ENCODE results near the gene DLX5.

GRCh38 chr7:97013845-97014134 is 10.8 kb downstream of the DLX5 start:
- no peak for TF ChIP-seq EZH2 (IDR thresholded peaks at IDR 0.05; ENCODE audit: low read length, missing control alignments)
- TF ChIP-seq, protein P1, sequence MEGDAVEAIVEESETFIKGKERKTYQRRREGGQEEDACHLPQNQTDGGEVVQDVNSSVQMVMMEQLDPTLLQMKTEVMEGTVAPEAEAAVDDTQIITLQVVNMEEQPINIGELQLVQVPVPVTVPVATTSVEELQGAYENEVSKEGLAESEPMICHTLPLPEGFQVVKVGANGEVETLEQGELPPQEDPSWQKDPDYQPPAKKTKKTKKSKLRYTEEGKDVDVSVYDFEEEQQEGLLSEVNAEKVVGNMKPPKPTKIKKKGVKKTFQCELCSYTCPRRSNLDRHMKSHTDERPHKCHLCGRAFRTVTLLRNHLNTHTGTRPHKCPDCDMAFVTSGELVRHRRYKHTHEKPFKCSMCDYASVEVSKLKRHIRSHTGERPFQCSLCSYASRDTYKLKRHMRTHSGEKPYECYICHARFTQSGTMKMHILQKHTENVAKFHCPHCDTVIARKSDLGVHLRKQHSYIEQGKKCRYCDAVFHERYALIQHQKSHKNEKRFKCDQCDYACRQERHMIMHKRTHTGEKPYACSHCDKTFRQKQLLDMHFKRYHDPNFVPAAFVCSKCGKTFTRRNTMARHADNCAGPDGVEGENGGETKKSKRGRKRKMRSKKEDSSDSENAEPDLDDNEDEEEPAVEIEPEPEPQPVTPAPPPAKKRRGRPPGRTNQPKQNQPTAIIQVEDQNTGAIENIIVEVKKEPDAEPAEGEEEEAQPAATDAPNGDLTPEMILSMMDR (conservative IDR thresholded peaks at IDR 0.05 in 1 of 2, IDR thresholded peaks at IDR 0.05 in 1 of 2; ENCODE audit: low read depth in 1 of 2, low read length in 2 of 2), result no peak
